GM12874 (cell line): ENCODE results near the gene AGPAT4.

Experiments used
- TF ChIP-seq, protein P1 (sequence below): IDR thresholded peaks from 2 replicates; pipeline ENCODE4 v1.5.1; 2011; ENCODE audit warnings: low read depth, mild to moderate bottlenecking, control low read depth, low read length, moderate library complexity; ENCODE audit not compliant: insufficient read depth

The AGPAT4 gene

DNA sequence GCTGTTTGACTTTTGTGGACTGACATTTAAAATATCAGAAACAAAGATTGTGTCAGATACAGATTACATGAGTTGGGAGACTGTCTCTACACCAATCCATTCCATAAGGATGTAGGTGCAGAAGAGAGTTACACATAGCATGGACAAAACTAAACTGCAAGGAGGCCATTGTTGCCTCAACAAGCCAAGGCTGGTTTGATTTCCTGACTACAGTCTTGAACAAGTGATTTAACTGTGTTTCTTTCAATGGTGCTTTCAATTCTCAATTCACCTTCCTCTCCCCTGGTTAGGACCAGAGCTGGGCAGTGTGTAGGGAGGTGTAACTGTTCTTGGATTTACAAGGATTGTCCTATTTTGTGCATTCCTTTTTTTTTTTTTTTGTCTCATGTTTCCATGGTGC, 82.2 kb downstream of the AGPAT4 start:
- TF ChIP-seq, protein P1, sequence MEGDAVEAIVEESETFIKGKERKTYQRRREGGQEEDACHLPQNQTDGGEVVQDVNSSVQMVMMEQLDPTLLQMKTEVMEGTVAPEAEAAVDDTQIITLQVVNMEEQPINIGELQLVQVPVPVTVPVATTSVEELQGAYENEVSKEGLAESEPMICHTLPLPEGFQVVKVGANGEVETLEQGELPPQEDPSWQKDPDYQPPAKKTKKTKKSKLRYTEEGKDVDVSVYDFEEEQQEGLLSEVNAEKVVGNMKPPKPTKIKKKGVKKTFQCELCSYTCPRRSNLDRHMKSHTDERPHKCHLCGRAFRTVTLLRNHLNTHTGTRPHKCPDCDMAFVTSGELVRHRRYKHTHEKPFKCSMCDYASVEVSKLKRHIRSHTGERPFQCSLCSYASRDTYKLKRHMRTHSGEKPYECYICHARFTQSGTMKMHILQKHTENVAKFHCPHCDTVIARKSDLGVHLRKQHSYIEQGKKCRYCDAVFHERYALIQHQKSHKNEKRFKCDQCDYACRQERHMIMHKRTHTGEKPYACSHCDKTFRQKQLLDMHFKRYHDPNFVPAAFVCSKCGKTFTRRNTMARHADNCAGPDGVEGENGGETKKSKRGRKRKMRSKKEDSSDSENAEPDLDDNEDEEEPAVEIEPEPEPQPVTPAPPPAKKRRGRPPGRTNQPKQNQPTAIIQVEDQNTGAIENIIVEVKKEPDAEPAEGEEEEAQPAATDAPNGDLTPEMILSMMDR, result no peak

DNA sequence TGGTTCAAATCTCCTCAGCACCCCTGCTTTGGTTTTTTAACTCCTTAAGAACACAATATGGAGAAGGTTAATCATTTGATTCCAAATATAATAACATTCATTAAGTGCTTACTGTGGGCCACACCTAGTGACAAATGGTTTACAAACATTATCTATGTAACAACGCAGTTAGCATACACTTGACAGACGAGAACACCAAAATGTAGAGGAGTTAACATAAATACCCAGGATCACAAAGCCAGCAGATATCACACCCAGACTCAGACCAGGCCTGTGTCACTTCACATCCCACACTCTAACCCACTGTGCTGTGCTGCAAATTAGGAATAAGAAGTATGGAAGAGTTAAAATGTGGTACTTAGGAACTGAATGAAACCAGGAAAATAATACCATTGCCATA, 82.9 kb downstream of the AGPAT4 start:
- TF ChIP-seq, protein P1, result no peak

DNA sequence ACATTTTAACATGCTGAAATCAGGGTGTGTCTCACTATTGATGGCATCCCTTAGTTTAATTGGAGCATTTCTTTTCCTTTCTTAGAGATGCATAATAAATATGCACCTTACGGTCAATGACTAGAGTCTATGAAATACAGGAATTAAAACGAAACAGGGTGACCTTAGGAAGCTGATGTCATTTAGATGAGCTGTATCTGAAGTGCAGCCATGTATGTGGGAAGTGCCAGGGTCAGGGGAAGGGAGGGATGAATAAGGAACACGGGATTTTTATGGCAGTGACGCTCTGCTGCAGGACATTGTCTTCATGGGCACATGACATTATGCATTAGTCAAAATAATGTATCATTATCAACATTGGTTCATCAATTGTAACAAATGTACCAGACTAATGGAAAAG, 84.0 kb downstream of the AGPAT4 start:
- TF ChIP-seq, protein P1, result no peak

DNA sequence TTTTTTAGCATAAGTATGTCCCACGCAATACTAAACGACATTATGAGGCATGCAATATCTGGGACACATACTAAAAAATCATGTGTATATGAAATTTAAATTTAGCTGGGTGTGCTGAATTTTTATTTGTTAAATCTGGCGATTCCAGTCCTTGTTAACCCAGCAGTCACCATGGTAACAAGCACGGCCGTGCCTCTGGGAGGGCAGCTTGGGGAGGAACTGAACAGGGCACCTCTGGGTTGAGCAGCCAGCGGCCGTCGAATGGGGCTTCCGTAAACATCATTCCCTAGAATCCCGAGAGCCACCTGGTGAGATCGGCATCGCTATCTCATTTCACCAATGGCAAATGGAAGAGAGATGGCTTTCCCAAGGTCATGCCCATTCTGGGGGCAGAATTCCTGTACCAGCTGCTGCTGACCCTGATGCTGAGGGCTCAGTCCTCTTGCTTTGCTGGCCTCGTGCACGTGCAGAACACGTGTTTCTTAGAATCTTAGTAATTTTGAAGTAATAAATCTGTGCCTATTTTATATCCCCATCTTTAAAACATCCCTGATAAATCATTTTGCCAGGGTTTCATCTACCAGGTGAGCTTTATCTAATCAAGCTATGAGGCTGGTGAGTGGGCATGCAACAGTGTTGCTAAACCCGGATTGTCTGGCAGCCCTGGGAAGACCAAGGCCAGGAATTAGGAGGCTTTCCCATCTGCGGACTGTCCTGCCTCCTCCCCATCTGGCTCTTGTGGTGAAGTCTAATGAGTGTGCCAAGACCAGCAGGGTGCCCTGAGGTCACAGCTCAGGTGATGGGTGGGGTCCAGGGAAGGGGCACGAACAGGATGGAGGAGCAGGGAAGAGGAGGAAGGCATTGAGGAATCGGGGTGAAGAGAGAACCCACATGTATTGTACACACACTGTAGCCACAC, 85.1 kb downstream of the AGPAT4 start:
- TF ChIP-seq, protein P1, result no peak

DNA sequence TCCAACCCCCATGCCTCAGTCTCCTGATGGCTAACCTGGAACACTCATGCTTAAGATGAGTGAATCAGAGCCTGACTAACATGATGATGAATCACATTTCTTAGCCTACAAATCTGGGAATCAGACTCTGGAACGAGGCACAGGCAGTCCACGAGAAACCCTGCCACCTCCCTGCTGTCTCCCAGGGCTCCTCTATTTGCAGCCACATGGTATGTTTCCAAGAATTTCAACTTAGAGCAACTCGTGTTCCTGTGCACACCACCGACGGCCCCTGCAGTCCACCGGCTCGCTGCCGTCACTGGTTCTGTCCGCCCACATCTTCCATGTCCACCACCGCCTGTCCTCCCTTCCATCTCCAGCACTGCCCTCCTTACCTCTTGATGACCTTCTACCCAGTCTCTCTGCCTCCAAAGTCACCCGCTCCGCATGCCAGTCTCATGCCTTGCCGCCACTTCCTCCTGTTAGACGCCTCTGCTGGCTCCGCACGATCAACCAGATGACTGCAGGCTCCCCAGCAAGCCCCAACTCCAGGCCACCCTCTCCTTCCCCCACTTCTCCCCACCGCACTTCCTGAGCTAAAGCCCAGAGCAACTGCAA, 87.6 kb downstream of the AGPAT4 start:
- TF ChIP-seq, protein P1, result no peak

DNA sequence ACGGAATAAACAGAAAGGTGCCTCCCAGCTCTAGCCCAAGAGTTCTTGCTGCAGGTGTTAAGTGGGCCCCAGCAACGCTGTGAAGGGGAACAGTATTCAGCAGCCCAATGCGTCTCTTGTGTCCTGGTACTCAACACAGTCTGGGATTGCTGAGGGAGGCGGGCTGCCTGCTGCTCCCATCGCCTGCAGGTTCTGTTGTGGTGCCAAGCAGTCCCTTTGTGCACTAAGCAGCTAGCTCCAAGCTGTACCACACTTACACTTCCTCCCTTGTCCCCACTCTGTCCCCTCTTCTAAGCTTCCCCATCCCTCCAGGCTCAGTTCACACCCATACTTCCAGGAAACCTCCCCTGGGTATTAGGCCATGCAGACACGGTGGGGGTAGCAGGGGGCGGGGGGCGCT, 92.7 kb downstream of the AGPAT4 start:
- TF ChIP-seq, protein P1, result no peak

DNA sequence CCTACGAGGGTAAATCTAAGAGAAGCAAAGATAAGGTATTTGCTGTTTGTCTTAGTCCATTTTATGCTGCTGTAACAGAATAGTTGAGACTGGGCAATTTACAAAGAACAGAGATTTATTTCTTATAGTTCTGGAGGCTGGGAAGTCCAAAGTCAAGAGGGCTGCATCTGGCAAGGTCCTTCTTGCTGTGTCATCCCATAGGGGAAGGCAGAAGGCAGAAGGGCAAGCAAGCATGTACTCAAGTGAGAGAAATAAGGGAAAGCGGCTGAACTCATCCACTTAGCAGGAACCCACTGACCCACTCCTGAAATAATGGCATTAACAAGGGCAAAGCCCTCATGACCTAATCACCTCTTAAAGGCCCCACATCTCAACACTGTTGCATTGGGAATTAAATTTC, 102.7 kb downstream of the AGPAT4 start:
- TF ChIP-seq, protein P1, result no peak
